Motor neuron (in vitro differentiated cells): ENCODE results near the gene LRP11. TPM values are rescaled to one million over a fixed set of nuclear protein-coding genes. Genes with fewer than 3 reads are reported as not detected.
"Not testable (repeated sequence)": the region's sequence is repeated elsewhere in the genome, so short reads cannot be mapped to it uniquely, and the experiment has no call there.

ENCODE experiments used
- ATAC-seq, 8 experiments: fragments of 200-7000 bp; cut with Tn5 transposase; replicated peaks in 6 of 8; 2 replicates each; pipeline ENCODE4 v1.8.0; 2021; ENCODE audit warnings: mild to moderate bottlenecking in 8 of 8, moderate library complexity in 8 of 8
- H3K27ac ChIP-seq, 2 donors: fragments of 250-450 bp; sonication (Bioruptor Pico); 2 replicates each; pipeline ENCODE4 v1.9.0; 2021; ENCODE audit warnings: antibody characterized with exemption in 2 of 2, mild to moderate bottlenecking in 2 of 2, moderate library complexity in 1 of 2
- H3K4me1 ChIP-seq, 2 donors: fragments of 250-450 bp; sonication (Bioruptor Pico); replicated peaks in 1 of 2; 2 replicates each; pipeline ENCODE4 v1.6.1; 2021; ENCODE audit warnings: antibody characterized with exemption in 2 of 2, mild to moderate bottlenecking in 2 of 2, moderate library complexity in 1 of 2
- H3K4me3 ChIP-seq, 5 donors: fragments of 250-450 bp; sonication (Bioruptor Pico); 2 replicates each; pipeline ENCODE4 v1.9.0; 2021; ENCODE audit warnings: antibody characterized with exemption in 5 of 5, mild to moderate bottlenecking in 5 of 5, moderate library complexity in 4 of 5
- WGBS, 10 experiments: fragments of 450-650 bp; shearing (Covaris generic); methylation state at CpG; one replicate each; pipeline ENCODE4 v1.0.0; 2022; 5-methylcytosine and 5-hydroxymethylcytosine counted together
- in situ Hi-C, 9 experiments: fragments of 400-800 bp; cut with MboI; loops; one replicate each; pipeline ENCODE4 v1.15.0; 2021; ENCODE audit warnings: low sequenced_read_pairs in 9 of 9, low pct_unique_long_range_greater_than_20kb in 2 of 9; ENCODE audit not compliant: unreplicated experiment in 9 of 9
- total RNA-seq, 8 experiments: library from RNA; unstranded; fragments of 300-600 nt; gene quantifications; 2 replicates each; pipeline versions ENCODE4 v1.2.3 to v1.2.4, GENCODE V29; 2022

LRP11 gene
- total RNA-seq, 8 experiments from 2014 or later = 10.1 to 31.2 (median 21.5) TPM

DNA sequence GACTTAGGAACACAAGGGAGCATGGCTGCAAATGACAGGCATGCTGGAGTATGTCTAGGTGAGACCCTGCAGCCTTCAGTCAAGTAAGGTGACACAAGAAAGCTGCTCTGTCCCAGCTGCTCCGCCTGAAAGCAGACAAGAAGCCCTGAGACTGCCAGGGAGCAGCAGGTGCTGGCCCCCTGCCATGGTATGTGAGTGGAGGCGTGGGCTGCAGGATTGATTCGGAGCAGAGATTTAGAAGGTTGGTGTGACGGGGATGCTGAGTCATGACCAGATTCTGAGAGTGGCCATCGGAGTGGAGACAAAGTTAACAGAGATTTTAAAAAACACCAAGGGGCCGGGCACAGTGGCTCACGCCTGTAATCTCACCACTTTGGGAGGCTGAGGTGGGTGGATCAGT is 17.8 kb downstream of the LRP11 start:
- WGBS, 10 experiments = 0 to 93% (median 70%) methylated on average over 1 to 6 of the region's 7 CpGs; no CpG with 5 or more reads in 4 of the 10 experiments
- peak in 2 of 8 experiments; percentile 10 to 11 for ATAC-seq
- Histone ChIP-seq H3K4me1 (peaks cover 0 to 9% of the 10 kb centered on the region in 2 donors), H3K27ac (no peak overlapping the region), H3K4me3 (no peak overlapping the region)
- in situ Hi-C loops = loop anchor here in 2 of 9 experiments (10.0 to 25.0 kb wide), 2 partner anchors 78 to 191 kb away; partner anchors contain the start of genes RAET1G (in 1 of the 2) and RAET1L (in 1 of the 2)

DNA sequence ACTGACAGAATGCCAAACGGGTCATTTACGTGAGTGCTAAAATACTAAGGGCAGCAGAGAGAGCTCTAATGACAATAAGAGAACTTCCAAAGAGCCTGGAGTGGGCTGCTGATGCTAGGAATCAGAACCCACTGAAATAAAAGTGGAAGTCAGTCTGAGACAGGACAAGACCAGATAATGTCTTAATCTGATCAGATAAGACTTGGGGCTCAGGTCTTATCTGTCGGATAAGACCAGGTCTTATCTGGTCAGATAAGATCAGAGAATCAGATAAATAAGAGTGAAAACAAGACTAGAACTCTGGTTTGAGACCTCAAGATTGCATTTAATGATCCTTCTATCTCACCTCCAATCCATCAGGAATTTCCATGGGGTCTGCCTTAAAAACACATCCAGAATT is 18.6 kb downstream of the LRP11 start:
- in situ Hi-C loops = loop anchor here in 2 of 9 experiments (10.0 to 25.0 kb wide), 2 partner anchors 79 to 192 kb away; partner anchors contain the start of genes RAET1G (in 1 of the 2) and RAET1L (in 1 of the 2)
- Histone ChIP-seq H3K27ac (no peak overlapping the region), H3K4me3 (no peak overlapping the region), H3K4me1 (peaks cover 0 to 9% of the 10 kb centered on the region in 2 donors)
- WGBS, 10 experiments = 67 to 100% (median 86%) methylated on average over 1 to 3 of the region's 3 CpGs; no CpG with 5 or more reads in 3 of the 10 experiments
- no peak for ATAC-seq

DNA sequence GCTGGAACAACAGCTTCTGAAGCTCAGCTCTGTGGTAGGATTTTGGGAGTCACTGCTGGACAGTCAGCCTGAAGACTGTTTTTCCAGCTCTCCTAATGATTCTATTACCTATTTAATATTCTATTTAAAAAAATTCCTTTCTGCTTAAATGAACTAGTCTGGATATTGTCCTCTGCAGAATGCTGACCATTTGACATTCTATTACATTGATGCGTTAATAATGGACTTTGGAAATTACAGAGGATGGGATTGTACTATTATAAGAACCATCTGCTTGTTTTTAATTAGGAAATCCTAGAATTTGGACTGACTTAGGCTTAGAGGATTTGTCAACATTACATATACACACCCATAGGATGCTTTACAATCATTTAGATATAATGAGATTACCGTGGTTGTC is 19.7 kb downstream of the LRP11 start:
- no peak overlapping the region for H3K4me3 ChIP-seq
- ATAC-seq = no peak
- WGBS, 10 experiments = 50 to 100% (median 94%) methylated on average over 1 to 2 of the region's 2 CpGs; no CpG with 5 or more reads in 3 of the 10 experiments
- H3K4me1 ChIP-seq = peaks cover 0 to 9% of the 10 kb centered on the region in 2 donors
- in situ Hi-C loops = loop anchor here in 2 of 9 experiments (10.0 to 25.0 kb wide), 2 partner anchors 80 to 193 kb away; partner anchors contain the start of genes RAET1G (in 1 of the 2) and RAET1L (in 1 of the 2)
- H3K27ac ChIP-seq = no peak overlapping the region

DNA sequence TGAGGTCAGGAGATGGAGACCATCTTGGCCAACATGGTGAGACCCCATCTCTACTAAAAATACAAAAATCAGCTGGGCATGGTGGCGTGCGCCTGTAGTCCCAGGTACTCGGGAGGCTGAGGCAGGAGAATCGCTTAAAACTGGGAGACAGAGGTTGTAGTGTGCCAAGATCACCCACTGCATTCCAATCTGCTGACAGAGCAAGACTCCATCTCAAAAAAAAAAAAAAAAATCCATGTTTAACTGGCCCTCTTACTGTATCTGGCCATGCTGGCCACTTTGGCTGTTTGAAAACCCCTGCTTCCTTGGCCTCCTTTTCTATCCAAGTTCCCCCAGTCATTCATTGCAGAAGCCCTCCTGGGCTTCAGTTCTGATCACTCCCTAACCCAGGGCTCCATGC is 20.1 kb downstream of the LRP11 start:
- H3K27ac ChIP-seq, ATAC-seq, H3K4me1 ChIP-seq, H3K4me3 ChIP-seq: not testable (repeated sequence)
- in situ Hi-C loops = loop anchor here in 2 of 9 experiments (10.0 to 25.0 kb wide), 2 partner anchors 81 to 193 kb away; partner anchors contain the start of genes RAET1G (in 1 of the 2) and RAET1L (in 1 of the 2)
- 80 to 100% (median 98%) methylated on average over 1 to 4 of the region's 4 CpGs; no CpG with 5 or more reads in 6 of the 10 experiments for WGBS, 10 experiments

DNA sequence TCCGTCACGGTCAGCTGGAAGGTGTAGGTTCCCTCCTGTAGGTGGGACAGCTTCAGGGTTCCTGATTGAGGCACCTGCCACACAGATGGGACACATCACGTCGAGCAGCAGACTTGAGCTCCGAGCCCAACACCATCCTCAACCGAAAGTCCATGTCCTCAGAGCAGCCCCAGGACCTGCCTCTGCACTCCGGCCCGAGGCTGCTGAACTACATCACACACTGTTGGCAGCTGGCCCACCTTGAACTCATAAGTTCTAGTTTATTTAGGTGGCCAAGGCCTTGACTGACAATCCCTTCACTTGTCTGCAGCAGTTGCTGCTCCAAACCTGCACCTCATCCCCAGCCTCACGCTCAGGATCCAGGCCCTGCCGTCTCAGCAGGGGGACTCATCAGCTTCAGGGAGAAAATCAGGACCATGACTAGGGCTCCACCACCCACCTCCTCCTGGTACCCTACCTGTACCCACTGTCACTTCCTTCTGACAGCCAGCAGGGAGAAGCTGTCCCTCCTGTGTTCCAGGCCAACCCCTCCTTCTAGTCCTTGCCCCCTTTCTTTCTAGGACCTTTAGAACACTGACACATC is 21.0 kb downstream of the LRP11 start:
- H3K27ac ChIP-seq = no peak overlapping the region
- in situ Hi-C loops = loop anchor here in 2 of 9 experiments (10.0 to 25.0 kb wide), 2 partner anchors 82 to 194 kb away; partner anchors contain the start of genes RAET1G (in 1 of the 2) and RAET1L (in 1 of the 2)
- no peak overlapping the region for H3K4me3 ChIP-seq
- WGBS, 10 experiments = 86 to 95% (median 90%) methylated on average over 1 to 7 of the region's 10 CpGs; no CpG with 5 or more reads in 5 of the 10 experiments
- no peak for ATAC-seq
- peaks cover 0 to 9% of the 10 kb centered on the region in 2 donors for H3K4me1 ChIP-seq

DNA sequence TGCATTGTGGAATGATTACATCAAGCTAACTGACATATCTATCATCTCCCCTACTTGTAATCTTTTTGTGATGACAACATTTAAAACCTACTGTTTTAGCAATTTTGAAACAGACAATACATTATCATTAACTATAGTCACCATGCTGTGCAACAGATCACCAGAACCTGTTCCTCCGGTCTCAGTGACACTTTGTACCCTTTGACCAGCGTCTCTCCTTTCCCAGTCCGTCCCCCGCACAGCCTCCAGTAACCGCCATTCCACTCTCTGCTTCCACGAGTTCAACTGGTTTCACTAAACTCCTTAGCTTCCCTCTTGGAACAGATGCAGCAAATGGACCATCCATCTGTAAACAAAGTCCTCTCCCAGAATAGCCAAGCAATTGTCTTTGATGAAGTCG is 21.8 kb downstream of the LRP11 start:
- H3K4me3 ChIP-seq = no peak overlapping the region
- in situ Hi-C loops = loop anchor here in 2 of 9 experiments (10.0 to 25.0 kb wide), 2 partner anchors 82 to 195 kb away; partner anchors contain the start of genes RAET1G (in 1 of the 2) and RAET1L (in 1 of the 2)
- H3K4me1 ChIP-seq = peaks cover 0 to 4% of the 10 kb centered on the region in 2 donors
- WGBS, 10 experiments = 62 to 100% (median 96%) methylated on average over 2 to 6 of the region's 7 CpGs; no CpG with 5 or more reads in 2 of the 10 experiments
- no peak for ATAC-seq
- H3K27ac ChIP-seq = no peak overlapping the region

DNA sequence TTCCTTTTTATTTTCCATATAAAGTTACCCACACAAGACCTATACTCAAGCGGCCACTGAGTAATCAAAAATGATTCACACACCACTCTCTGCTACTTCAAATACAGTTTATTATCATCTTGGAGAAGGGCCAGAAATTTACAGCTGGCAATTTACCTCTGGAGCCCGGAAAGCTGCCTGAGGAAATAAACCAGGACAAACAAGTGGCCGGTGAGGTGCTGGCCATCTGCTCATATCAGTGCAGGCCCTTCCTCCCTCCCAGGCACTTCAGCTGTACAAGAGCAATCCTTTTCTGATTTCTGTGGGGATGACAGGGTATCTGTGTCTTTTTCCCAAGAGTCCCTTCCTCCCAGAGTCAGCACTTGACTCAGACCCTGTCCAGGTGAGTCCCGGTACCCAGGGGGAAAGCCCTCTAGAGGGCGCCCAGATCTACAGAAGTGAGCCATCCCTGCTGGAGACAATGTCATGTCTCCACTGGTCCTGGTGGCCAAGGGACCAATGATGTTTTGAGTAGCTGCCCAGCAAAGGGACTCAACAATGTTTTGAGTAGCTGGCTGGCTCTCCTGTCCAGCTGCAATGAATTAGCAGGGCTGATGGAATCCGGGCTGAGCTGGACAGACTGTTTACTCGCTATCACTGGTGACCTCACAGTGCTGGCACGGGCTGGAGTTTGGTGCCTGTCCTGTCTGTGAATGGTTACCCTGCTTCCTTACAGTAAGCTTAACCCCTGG is 23.6 kb downstream of the LRP11 start:
- in situ Hi-C loops = loop anchor here in 2 of 9 experiments (10.0 to 25.0 kb wide), 2 partner anchors 84 to 197 kb away; partner anchors contain the start of genes RAET1G (in 1 of the 2) and RAET1L (in 1 of the 2)
- no peaks in the 10 kb centered on the region for H3K4me1 ChIP-seq
- no peak overlapping the region for H3K4me3 ChIP-seq
- ATAC-seq = peak in 6 of 8 experiments; percentile 37 to 98 (median 96)
- WGBS, 10 experiments = 5 to 100% (median 80%) methylated on average over 1 to 7 of the region's 8 CpGs; no CpG with 5 or more reads in 1 of the 10 experiments
- H3K27ac ChIP-seq = no peak overlapping the region

DNA sequence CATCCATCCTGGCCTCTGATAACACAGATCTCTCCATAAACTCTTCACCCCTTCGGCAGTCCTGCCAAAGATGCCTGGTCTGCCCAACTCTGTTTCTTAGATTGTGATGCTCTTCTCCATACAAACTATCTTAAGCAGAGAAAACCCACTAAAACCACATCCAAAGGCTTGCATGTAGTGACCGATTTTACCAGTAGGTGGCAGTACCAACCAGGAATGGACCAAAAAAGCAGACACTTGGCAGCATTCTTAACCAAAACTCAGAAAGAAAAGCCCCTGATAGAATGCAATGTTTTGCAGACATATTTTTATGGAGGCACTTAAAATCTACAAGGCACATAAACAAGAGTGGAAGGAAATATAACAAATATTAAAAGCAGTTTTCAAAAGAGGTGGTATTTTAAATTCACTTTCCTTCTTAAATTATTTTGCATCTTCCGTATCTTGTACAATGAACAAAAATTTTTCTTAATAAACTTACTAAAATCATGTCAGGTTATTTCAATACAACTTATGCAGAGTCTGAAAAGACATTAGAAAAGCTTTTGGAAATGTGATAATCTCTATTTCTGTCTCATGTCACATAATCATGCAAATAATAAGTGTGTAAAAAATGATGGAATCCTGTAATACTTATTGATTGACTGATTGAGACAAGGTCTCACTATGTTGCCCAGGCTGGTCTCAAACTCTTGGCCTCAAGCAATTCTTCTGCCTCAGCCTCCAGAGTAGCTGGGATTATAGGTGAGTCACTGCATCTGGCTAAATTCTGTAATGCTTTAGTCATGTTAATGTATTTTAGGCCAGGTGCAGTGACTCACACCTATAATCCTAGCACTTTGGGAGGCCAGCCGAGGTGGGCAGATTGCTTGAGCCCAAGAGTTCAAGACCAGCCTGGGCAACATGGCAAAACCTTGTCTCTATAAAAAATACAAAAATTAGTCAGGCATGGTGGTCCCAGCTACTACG is 29.4 kb downstream of the LRP11 start:
- peak in 1 of 8 experiments; percentile 27 for ATAC-seq
- H3K4me3 ChIP-seq = no peak overlapping the region
- 0 to 100% (median 39%) methylated on average over 1 to 5 of the region's 5 CpGs for WGBS, 10 experiments
- in situ Hi-C loops = loop anchor here in 2 of 9 experiments (10.0 to 25.0 kb wide), 2 partner anchors 90 to 203 kb away; partner anchors contain the start of genes RAET1G (in 1 of the 2) and RAET1L (in 1 of the 2)
- H3K27ac ChIP-seq = no peak overlapping the region
- no peaks in the 10 kb centered on the region for H3K4me1 ChIP-seq

DNA sequence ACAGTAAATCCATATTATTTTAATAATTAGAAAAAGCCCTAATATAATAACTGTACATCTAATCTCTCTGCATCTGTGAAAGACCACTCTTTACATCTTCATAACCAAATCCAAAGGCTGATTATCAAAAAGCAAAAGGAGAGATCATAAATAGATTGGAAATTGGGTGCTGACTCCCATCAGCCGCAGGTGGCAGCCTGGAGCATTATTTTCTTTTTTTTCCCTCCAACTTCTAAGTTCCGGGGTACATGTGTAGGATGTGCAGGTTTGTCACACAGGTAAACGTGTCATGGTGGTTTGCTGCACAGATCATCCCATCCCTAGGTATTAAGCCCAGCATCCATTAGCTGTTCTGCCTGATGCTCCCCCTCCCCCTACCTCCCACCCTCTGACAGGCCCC is 30.5 kb downstream of the LRP11 start:
- no peak overlapping the region for H3K4me3 ChIP-seq
- no peaks in the 10 kb centered on the region for H3K4me1 ChIP-seq
- no peak overlapping the region for H3K27ac ChIP-seq
- WGBS, 10 experiments = 33 to 100% (median 90%) methylated on average over 1 to 3 of the region's 3 CpGs; no CpG with 5 or more reads in 2 of the 10 experiments
- ATAC-seq = no peak
- in situ Hi-C loops = loop anchor here in 2 of 9 experiments (10.0 to 25.0 kb wide), 2 partner anchors 91 to 204 kb away; partner anchors contain the start of genes RAET1G (in 1 of the 2) and RAET1L (in 1 of the 2)

DNA sequence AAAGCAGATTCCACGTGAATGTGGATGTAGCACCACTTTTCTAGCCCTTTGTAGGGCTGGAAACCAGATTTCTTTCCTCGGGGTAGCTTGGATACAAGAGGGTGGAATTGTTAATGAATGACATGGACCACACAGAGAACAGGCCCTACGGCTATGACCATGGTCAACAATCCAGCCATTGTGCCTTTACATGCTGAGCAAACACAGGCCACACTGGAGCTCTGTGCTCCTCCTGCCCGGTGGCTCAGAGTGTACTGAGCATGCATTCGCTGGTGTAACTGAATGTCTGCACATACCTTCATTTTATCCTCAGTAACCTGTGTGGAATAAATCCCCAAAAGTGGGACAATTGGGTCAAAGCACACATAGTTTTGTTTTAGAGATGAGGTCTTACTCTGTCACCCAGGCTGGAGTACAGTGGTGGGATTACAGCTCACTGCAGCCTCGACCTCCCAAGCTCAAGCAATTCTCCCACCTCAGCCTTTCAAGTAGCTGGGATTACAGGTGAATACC is 32.8 kb downstream of the LRP11 start:
- ATAC-seq = peak in 6 of 8 experiments; percentile 61 to 99 (median 87)
- no peaks in the 10 kb centered on the region for H3K4me1 ChIP-seq
- no peak overlapping the region for H3K4me3 ChIP-seq

DNA sequence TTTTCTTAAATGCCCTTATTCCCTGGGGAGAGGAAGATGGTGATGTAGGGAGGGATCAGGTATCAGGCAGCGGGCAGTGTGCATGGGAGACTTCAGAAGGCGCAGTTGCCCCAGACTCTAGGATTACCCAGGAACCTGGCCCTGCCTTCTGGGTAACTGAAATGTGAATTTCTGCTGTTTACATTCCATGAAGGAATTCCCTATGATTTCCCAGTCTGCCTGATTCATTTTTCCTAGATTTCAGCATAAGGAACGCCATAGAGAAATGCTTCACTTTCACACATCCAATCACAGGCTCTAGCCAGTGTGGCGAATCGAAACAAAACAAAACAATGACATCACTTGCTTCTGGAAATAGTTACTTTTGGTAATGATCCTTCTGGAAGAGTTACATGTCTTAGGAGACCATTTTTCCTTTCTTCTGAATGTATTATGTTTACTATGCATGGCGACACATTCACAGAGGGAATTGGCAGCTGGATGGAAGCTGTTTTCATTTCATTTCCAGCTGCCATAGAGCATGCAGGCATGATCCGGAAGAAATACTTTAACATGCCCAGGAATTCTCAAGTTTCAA is 33.3 kb downstream of the LRP11 start:
- H3K4me3 ChIP-seq = no peak overlapping the region
- H3K4me1 ChIP-seq = no peaks in the 10 kb centered on the region
- no peak overlapping the region for H3K27ac ChIP-seq
- WGBS, 10 experiments = 10 to 94% (median 71%) methylated on average over 2 to 7 of the region's 7 CpGs; no CpG with 5 or more reads in 2 of the 10 experiments
- ATAC-seq = peak in 4 of 8 experiments; percentile 24 to 87 (median 84)
- in situ Hi-C loops = loop anchor here in 2 of 9 experiments (10.0 to 25.0 kb wide), 2 partner anchors 94 to 206 kb away; partner anchors contain the start of genes RAET1G (in 1 of the 2) and RAET1L (in 1 of the 2)

More for the DNA sequence above, 32.8 kb downstream of the LRP11 start:
- H3K27ac ChIP-seq = no peak overlapping the region
- in situ Hi-C loops = loop anchor here in 2 of 9 experiments (10.0 to 25.0 kb wide), 2 partner anchors 93 to 206 kb away; partner anchors contain the start of genes RAET1G (in 1 of the 2) and RAET1L (in 1 of the 2)
- 20 to 77% (median 55%) methylated on average over 1 to 6 of the region's 6 CpGs; no CpG with 5 or more reads in 2 of the 10 experiments for WGBS, 10 experiments
